ENCODE measurements around the gene ADAMTSL2.

The ADAMTSL2 gene

DNA sequence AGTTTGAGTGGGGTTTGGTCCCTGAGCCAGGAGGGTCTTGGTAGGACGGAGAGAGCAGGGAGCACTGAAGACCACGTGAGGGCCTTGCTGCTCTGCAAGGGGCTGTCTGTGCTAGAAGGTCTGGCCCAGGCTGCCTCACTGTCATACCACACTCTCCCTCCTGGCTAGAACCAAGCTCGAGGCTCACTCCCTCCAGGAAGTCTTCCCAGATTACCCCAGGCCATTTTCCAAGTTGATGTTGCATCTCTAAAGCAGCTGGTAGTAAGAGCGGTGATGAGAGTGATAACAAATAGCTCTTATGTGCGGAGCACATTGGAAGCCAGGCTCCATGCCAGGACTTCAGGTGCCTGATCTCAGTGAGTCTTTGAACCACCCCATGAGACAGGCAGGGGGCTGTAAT, 16.3 kb upstream of the ADAMTSL2 start:
- Histone ChIP-seq H3K4me1 (ENCODE audit: control insufficient read depth in 5 of 5, insufficient read depth in 5 of 5, low read length in 5 of 5) (peaks cover 0 to 17% (median 10%) of the 10 kb centered on the region in 5 donors), H3K27me3 (ENCODE audit: control insufficient read depth in 5 of 5, insufficient read depth in 4 of 5, low read length in 5 of 5) (peaks cover 0 to 33% (median 16%) of the 10 kb centered on the region in 5 donors), H3K4me3 (ENCODE audit: low read depth in 1 of 5, low read length in 5 of 5) (no peak overlapping the region)

DNA sequence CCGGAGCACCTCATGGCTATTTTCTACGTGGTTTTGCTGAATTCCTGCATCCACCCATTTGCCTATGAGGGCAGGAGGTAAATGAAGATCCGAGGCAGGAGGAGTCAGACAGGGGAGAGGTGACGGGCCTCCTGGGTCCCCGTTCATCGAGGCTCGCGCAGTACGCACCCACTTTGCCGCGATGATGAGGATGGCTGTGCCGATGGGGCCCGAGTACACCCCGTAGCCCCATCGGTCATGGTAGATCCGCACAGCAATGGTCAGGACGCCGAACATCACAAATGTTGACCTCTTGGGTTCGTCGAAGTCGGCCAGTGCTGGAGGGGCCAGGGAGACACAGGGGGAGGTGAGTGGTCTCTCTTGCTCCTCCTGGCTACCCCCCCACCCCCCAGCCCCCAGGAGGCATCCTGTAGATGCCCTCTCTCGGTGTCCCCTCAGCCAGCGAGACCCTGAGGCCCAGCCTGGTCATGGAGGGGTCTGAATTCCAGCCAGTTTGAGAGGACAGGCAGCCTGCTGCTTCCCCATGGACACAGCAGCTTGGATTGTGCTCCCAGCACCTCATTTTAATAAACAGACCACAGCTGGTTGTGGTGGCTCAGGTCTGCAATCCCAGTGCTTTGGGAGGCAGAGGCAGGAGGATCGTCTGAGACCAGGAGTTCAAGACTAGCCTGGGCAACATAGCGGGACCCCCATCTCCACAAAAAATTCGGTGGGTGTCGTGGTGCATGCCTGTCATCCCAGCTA, 15.6 kb upstream of the ADAMTSL2 start:
- no peaks in the 10 kb centered on the region for H3K36me3 ChIP-seq (ENCODE audit: control insufficient read depth in 5 of 5, insufficient read depth in 5 of 5, low read length in 5 of 5)
- H3K4me3 ChIP-seq (ENCODE audit: low read depth in 1 of 5, low read length in 5 of 5): no peak overlapping the region
- no peak overlapping the region for H3K9ac ChIP-seq (ENCODE audit: low read length in 5 of 5)
- no peak overlapping the region for H3K27ac ChIP-seq (ENCODE audit: low read depth, low read length)
- H3K27me3 ChIP-seq (ENCODE audit: control insufficient read depth in 5 of 5, insufficient read depth in 4 of 5, low read length in 5 of 5): peaks cover 0 to 30% (median 16%) of the 10 kb centered on the region in 5 donors
- H3K9me3 ChIP-seq (ENCODE audit: control insufficient read depth in 5 of 5, low read length in 5 of 5): no peaks in the 10 kb centered on the region
- peaks cover 0 to 13% (median 6%) of the 10 kb centered on the region in 5 donors for H3K4me1 ChIP-seq (ENCODE audit: control insufficient read depth in 5 of 5, insufficient read depth in 5 of 5, low read length in 5 of 5)

More for the DNA sequence above, 16.3 kb upstream of the ADAMTSL2 start:
- Histone ChIP-seq H3K27ac (ENCODE audit: low read depth, low read length) (no peak overlapping the region), H3K9ac (ENCODE audit: low read length in 5 of 5) (no peak overlapping the region), H3K36me3 (ENCODE audit: control insufficient read depth in 5 of 5, insufficient read depth in 5 of 5, low read length in 5 of 5) (no peaks in the 10 kb centered on the region), H3K9me3 (ENCODE audit: control insufficient read depth in 5 of 5, low read length in 5 of 5) (no peaks in the 10 kb centered on the region)

GRCh38 chr9:133519693-133520092, 14.8 kb upstream of the ADAMTSL2 start:
- Histone ChIP-seq H3K27me3 (ENCODE audit: control insufficient read depth in 5 of 5, insufficient read depth in 4 of 5, low read length in 5 of 5) (peaks cover 0 to 28% (median 12%) of the 10 kb centered on the region in 5 donors), H3K36me3 (ENCODE audit: control insufficient read depth in 5 of 5, insufficient read depth in 5 of 5, low read length in 5 of 5) (no peaks in the 10 kb centered on the region), H3K4me3 (ENCODE audit: low read depth in 1 of 5, low read length in 5 of 5) (no peak overlapping the region), H3K9me3 (ENCODE audit: control insufficient read depth in 5 of 5, low read length in 5 of 5) (no peaks in the 10 kb centered on the region), H3K4me1 (ENCODE audit: control insufficient read depth in 5 of 5, insufficient read depth in 5 of 5, low read length in 5 of 5) (peaks cover 0 to 8% (median 2%) of the 10 kb centered on the region in 5 donors), H3K9ac (ENCODE audit: low read length in 5 of 5) (no peak overlapping the region), H3K27ac (ENCODE audit: low read depth, low read length) (no peak overlapping the region)

DNA sequence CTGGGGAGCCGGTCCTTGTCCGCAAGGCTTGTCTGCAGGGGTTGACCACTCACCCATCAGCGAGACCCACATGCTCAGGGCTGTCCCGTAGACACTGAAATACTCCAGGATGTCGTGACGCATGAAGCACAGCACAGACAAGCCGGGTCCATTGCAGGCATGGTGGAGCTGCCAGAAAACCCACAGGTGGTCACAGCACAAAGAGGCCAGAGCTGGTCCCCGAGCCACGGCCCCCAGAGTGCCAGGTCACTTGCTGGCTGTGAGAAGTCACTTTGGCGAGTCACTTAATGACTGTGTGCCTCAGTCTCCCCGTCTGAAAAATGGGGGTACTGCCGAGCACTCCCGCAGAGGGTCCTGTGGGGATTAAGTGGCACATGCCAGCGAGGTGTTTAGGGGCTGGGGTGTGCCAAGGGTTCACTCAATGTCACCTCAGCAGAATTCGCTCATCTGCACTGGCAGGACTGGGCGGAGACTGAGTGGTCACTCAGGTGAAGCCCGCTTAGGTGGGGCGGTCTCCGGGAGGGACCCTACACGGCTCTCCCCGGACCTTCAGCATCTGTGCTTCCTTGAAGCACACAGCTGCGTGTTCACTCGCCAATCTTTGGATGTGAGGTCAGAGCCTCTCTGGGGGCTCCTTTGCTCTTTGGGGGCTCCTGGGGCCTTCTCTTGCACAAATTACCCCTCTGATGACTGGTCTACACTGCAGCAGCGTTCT, 14.2 kb upstream of the ADAMTSL2 start:
- Histone ChIP-seq H3K36me3 (ENCODE audit: control insufficient read depth in 5 of 5, insufficient read depth in 5 of 5, low read length in 5 of 5) (no peaks in the 10 kb centered on the region), H3K9ac (ENCODE audit: low read length in 5 of 5) (no peak overlapping the region), H3K27me3 (ENCODE audit: control insufficient read depth in 5 of 5, insufficient read depth in 4 of 5, low read length in 5 of 5) (peaks cover 0 to 23% (median 7%) of the 10 kb centered on the region in 5 donors), H3K4me1 (ENCODE audit: control insufficient read depth in 5 of 5, insufficient read depth in 5 of 5, low read length in 5 of 5) (peaks cover 0 to 7% (median 0%) of the 10 kb centered on the region in 5 donors), H3K4me3 (ENCODE audit: low read depth in 1 of 5, low read length in 5 of 5) (no peak overlapping the region), H3K9me3 (ENCODE audit: control insufficient read depth in 5 of 5, low read length in 5 of 5) (no peaks in the 10 kb centered on the region), H3K27ac (ENCODE audit: low read depth, low read length) (no peak overlapping the region)

DNA sequence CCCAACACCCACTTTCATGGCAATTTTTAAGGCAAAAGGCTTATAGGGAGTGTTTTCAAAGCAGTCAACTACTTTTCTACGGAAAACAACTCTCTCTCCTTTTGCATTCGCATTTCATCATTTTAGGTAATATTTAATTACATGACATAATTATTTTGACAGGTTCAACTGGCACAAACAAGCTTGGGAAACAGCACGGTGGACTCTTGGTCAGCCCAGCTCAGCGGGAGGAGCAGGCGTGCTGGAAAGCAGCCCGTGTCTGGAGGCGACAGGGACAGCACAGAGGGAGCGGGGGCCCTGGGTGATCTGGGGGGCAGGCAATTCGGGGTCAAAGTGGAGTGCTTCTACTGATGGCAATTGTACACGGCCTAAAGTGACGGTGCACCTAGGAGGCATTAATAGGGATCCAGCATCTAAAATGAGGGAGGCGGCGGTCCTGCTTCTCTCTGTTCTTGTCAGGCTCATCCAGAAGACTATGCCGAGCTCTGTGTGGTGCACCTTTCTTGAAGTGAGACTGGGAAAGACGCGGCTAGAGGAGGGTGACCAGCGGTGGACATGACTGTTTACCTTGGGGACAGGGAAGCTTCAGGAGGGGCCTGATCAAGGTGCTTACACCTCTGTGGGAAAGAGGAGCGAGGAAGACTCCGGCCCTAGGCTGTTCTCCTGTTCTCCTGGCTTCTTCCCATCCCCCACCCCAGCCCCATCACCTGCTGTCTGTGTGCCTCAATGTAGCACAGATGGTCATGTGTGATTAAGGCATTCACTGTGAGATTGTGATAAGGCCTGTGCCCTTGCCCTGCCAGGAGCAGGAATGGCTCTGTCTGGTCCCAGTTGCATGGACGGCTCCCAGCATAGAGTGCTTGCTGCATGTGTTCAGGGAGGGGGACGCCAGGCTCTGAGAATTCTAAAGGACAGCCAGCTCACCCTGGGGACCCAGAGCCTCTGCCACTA, 13.1 kb upstream of the ADAMTSL2 start:
- Histone ChIP-seq H3K27me3 (ENCODE audit: control insufficient read depth in 5 of 5, insufficient read depth in 4 of 5, low read length in 5 of 5) (peaks cover 0 to 16% (median 0%) of the 10 kb centered on the region in 5 donors), H3K9ac (ENCODE audit: low read length in 5 of 5) (no peak overlapping the region), H3K9me3 (ENCODE audit: control insufficient read depth in 5 of 5, low read length in 5 of 5) (no peaks in the 10 kb centered on the region), H3K4me1 (ENCODE audit: control insufficient read depth in 5 of 5, insufficient read depth in 5 of 5, low read length in 5 of 5) (peaks cover 0 to 11% (median 2%) of the 10 kb centered on the region in 5 donors), H3K36me3 (ENCODE audit: control insufficient read depth in 5 of 5, insufficient read depth in 5 of 5, low read length in 5 of 5) (no peaks in the 10 kb centered on the region), H3K27ac (ENCODE audit: low read depth, low read length) (no peak overlapping the region), H3K4me3 (ENCODE audit: low read depth in 1 of 5, low read length in 5 of 5) (no peak overlapping the region)

- Histone ChIP-seq H3K27ac (ENCODE audit: low read depth, low read length) (no peak overlapping the region), H3K4me3 (ENCODE audit: low read depth in 1 of 5, low read length in 5 of 5) (no peak overlapping the region), H3K9me3 (ENCODE audit: control insufficient read depth in 5 of 5, low read length in 5 of 5) (no peaks in the 10 kb centered on the region), H3K9ac (ENCODE audit: low read length in 5 of 5) (no peak overlapping the region), H3K4me1 (ENCODE audit: control insufficient read depth in 5 of 5, insufficient read depth in 5 of 5, low read length in 5 of 5) (peaks cover 0 to 17% (median 11%) of the 10 kb centered on the region in 5 donors), H3K36me3 (ENCODE audit: control insufficient read depth in 5 of 5, insufficient read depth in 5 of 5, low read length in 5 of 5) (no peaks in the 10 kb centered on the region), H3K27me3 (ENCODE audit: control insufficient read depth in 5 of 5, insufficient read depth in 4 of 5, low read length in 5 of 5) (peaks cover 0 to 24% (median 4%) of the 10 kb centered on the region in 5 donors)
These were observed 12.2 kb upstream of the ADAMTSL2 start for GRCh38 chr9:133522073-133522910.

- Histone ChIP-seq H3K4me3 (ENCODE audit: low read depth in 1 of 5, low read length in 5 of 5) (no peak overlapping the region), H3K9me3 (ENCODE audit: control insufficient read depth in 5 of 5, low read length in 5 of 5) (no peaks in the 10 kb centered on the region), H3K27me3 (ENCODE audit: control insufficient read depth in 5 of 5, insufficient read depth in 4 of 5, low read length in 5 of 5) (peaks cover 0 to 28% (median 9%) of the 10 kb centered on the region in 5 donors), H3K27ac (ENCODE audit: low read depth, low read length) (no peak overlapping the region), H3K4me1 (ENCODE audit: control insufficient read depth in 5 of 5, insufficient read depth in 5 of 5, low read length in 5 of 5) (peaks cover 2 to 25% (median 19%) of the 10 kb centered on the region in 5 donors), H3K9ac (ENCODE audit: low read length in 5 of 5) (no peak overlapping the region), H3K36me3 (ENCODE audit: control insufficient read depth in 5 of 5, insufficient read depth in 5 of 5, low read length in 5 of 5) (no peaks in the 10 kb centered on the region)
These were observed 11.4 kb upstream of the ADAMTSL2 start for GRCh38 chr9:133523106-133523505.

DNA sequence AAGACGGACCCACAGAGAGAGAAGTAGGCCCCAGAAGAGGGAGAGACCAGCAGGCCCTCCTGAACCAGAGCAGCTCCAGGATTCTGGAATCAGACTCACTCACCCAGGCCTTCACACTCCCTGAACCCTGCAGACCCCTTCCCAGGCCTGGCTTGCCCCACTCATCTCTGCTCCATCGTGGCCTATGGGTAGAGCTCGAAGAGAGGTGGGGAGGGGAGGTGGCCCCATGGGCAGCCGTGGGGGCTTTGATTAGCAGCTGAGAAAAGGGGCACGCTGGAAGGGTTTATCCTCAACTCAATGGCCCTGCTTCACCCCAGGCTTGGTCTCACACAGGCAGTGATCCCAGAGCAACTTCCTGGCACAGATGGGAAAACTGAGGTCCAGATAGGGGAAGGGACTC, 10.4 kb upstream of the ADAMTSL2 start:
- H3K9ac ChIP-seq (ENCODE audit: low read length in 5 of 5): no peak overlapping the region
- H3K9me3 ChIP-seq (ENCODE audit: control insufficient read depth in 5 of 5, low read length in 5 of 5): no peaks in the 10 kb centered on the region
- no peaks in the 10 kb centered on the region for H3K36me3 ChIP-seq (ENCODE audit: control insufficient read depth in 5 of 5, insufficient read depth in 5 of 5, low read length in 5 of 5)
- H3K4me3 ChIP-seq (ENCODE audit: low read depth in 1 of 5, low read length in 5 of 5): no peak overlapping the region
- H3K27ac ChIP-seq (ENCODE audit: low read depth, low read length): no peak overlapping the region
- H3K27me3 ChIP-seq (ENCODE audit: control insufficient read depth in 5 of 5, insufficient read depth in 4 of 5, low read length in 5 of 5): peaks cover 0 to 32% (median 19%) of the 10 kb centered on the region in 5 donors
- H3K4me1 ChIP-seq (ENCODE audit: control insufficient read depth in 5 of 5, insufficient read depth in 5 of 5, low read length in 5 of 5): peaks cover 4 to 32% (median 27%) of the 10 kb centered on the region in 5 donors

DNA sequence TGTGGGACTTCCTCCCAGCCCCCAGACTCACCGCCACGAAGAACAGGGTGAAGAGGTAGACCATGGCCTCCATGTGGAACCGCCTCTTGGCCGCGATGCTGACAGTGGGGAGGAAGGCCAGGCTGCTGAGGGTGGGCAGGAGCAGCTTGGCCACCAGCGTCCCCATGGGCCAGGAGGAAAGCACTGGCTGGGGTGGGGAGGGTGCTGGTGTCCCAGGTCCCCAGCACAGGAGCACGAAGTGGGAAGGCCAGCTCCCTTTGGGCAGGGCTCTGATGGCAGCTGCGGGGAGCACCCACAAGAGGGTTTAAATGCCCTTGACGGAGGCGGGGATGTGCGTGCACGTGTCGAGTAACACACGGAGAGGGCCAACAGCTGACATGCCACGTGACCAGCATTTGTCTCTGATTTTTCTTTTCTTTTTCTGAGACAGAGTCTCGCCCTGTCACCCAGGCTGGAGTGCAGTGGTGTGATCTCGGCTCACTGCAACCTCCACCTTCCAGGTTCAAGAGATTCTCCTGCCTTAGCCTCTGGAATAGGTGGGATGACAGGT, 9.8 kb upstream of the ADAMTSL2 start, which contains the start of gene MYMK:
Gene MYMK, minus strand, starts transcription at position 281 of the 550 bp plus-strand sequence. Its CDS starts 115 bp downstream, at position 166.
- Histone ChIP-seq H3K27me3 (ENCODE audit: control insufficient read depth in 5 of 5, insufficient read depth in 4 of 5, low read length in 5 of 5) (peaks cover 2 to 32% (median 17%) of the 10 kb centered on the region in 5 donors), H3K4me1 (ENCODE audit: control insufficient read depth in 5 of 5, insufficient read depth in 5 of 5, low read length in 5 of 5) (peaks cover 4 to 32% (median 27%) of the 10 kb centered on the region in 5 donors), H3K36me3 (ENCODE audit: control insufficient read depth in 5 of 5, insufficient read depth in 5 of 5, low read length in 5 of 5) (no peaks in the 10 kb centered on the region), H3K9ac (ENCODE audit: low read length in 5 of 5) (peak within 1 kb of the TSS in 1 of 5 donors; percentile 9), H3K9me3 (ENCODE audit: control insufficient read depth in 5 of 5, low read length in 5 of 5) (no peaks in the 10 kb centered on the region), H3K4me3 (ENCODE audit: low read depth in 1 of 5, low read length in 5 of 5) (no peak within 1 kb of the TSS), H3K27ac (ENCODE audit: low read depth, low read length) (no peak within 1 kb of the TSS)

Measured in subcutaneous abdominal adipose tissue (tissue), 5 donors.